Dedifferentiated amniotic fluid mesenchymal stem cell (primary cell): ENCODE data around the gene ADM2.
"Not testable (repeated sequence)": the region's sequence is repeated elsewhere in the genome, so short reads cannot be mapped to it uniquely, and the experiment has no call there.

Experiments
- DNase-seq: peaks from one replicate; pipeline ENCODE4 v3.0.0-alpha.2; 2016; ENCODE audit errors: extremely low spot score

Gene ADM2

GRCh38 chr22:50481440-50482106 lies at the start of gene ADM2:
ADM2 (plus strand) TSS chr22:50481543; CDS start chr22:50481848, 305 bp downstream.
- DNase-seq = peak; percentile 25

GRCh38 chr22:50432131-50432876 lies 49.0 kb upstream of the ADM2 start:
- no peak for DNase-seq

- not testable (repeated sequence) for DNase-seq
These were observed 48.3 kb upstream of the ADM2 start for GRCh38 chr22:50432877-50433510.

- DNase-seq = no peak
These were observed 46.5 kb upstream of the ADM2 start for GRCh38 chr22:50434849-50435248.

GRCh38 chr22:50435291-50436014 lies 45.9 kb upstream of the ADM2 start:
- no peak for DNase-seq

- DNase-seq = no peak
These were observed 45.1 kb upstream of the ADM2 start for GRCh38 chr22:50436015-50436830.

- DNase-seq = no peak
These were observed 44.5 kb upstream of the ADM2 start for GRCh38 chr22:50436841-50437341.

- DNase-seq = no peak
These were observed 43.6 kb upstream of the ADM2 start for GRCh38 chr22:50437511-50438304.

- no peak for DNase-seq
These were observed 42.8 kb upstream of the ADM2 start for GRCh38 chr22:50438305-50439275.

GRCh38 chr22:50439314-50439870 lies 42.0 kb upstream of the ADM2 start:
- no peak for DNase-seq

- DNase-seq = no peak
These were observed 41.4 kb upstream of the ADM2 start for GRCh38 chr22:50439871-50440331.

GRCh38 chr22:50440544-50441249 lies 40.6 kb upstream of the ADM2 start:
- no peak for DNase-seq

- no peak for DNase-seq
These were observed 39.8 kb upstream of the ADM2 start for GRCh38 chr22:50441428-50441993.

GRCh38 chr22:50443197-50443596 lies 38.1 kb upstream of the ADM2 start:
- DNase-seq = no peak

- DNase-seq = no peak
These were observed 37.3 kb upstream of the ADM2 start for GRCh38 chr22:50443801-50444625.

GRCh38 chr22:50444663-50445062 lies 36.7 kb upstream of the ADM2 start:
- peak; percentile 24 for DNase-seq
